H1 (cell line): ENCODE results near the gene GNAO1. TPM values are rescaled to one million over a fixed set of nuclear protein-coding genes. Genes with fewer than 3 reads are reported as not detected.

Experiments used
- JUND ChIP-seq: IDR thresholded peaks from 2 replicates; pipeline ENCODE4 v1.6.1; 2011; ENCODE audit warnings: mild to moderate bottlenecking, improper control_type of control experiment, low read length
- polyA plus RNA-seq, 7 experiments: library from polyadenylated mRNA; depleted of rRNA in 3 of 7; stranded (reverse) in 5 of 7; unstranded in 2 of 7; fragments of >200 nt in 5 of 7; fragments of 200-250 nt in 2 of 7; gene quantifications; 1 replicate in 5 of 7; 2 replicates in 1 of 7; 4 replicates in 1 of 7; pipeline versions ENCODE4 v1.2.1 to v1.2.3, GENCODE V29; 2011 to 2013; ENCODE audit warnings: missing spikeins in 2 of 7, mixed read lengths in 2 of 7
- total RNA-seq: library from RNA; stranded (reverse); fragmentation: NEBNext Ultra II Directional; extraction: Animal tissue kit (Norgen Biotek cat#: 25700); gene quantifications from 2 replicates; pipeline ENCODE4 v1.2.1, GENCODE V29; 2021

Gene GNAO1
- total and polyA plus RNA-seq, 2 of the 8 experiments (the other 6 are each of a cell fraction or from before 2014, with no cell fraction given): 6.7 to 34.4 TPM

GRCh38 chr16:56279132-56279531 lies 87.8 kb downstream of the GNAO1 start (continued):
- no peak for TF ChIP-seq JUND
